ENCODE data around the gene ABCC9. TPM values are rescaled to one million over a fixed set of nuclear protein-coding genes. Genes with fewer than 3 reads are reported as not detected.
A peak's percentile ranks its signal among the peaks of the same experiment; 100 is the strongest.

ABCC9 gene
- total RNA-seq, 6 donors from 2014 or later, result 9.4 to 23.4 (median 15.1) TPM

DNA sequence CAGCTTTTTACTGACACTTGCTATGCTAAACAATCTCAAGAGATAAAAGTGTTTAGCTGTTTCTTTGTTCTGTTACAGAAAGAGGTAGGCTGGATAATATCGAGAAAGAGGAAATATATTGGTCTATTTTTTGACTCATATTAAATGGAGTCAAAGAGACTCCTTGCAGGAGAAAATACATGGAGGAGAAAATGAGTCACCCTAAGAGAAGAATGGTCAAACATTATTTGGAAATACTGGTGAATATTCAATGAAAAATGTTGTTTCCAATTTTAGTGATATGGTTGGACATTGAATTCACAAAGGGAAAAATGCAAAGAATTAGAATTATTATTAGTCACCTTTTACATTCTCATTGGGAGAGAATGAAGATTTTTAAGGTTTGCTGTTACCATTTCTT, 169.9 kb downstream of the ABCC9 start:
- ATAC-seq (ENCODE audit: low FRiP score in 2 of 2) (no peak), DNase-seq (no peak)
- peak overlapping the region in 1 of 4 donors; percentile 13 for H3K4me3 ChIP-seq
- no peak overlapping the region for H3K27ac ChIP-seq
- no peaks in the 10 kb centered on the region for H3K36me3 ChIP-seq
- TF ChIP-seq POLR2AphosphoS5 (IDR thresholded peaks at IDR 0.05) (no peak), EP300 (IDR thresholded peaks at IDR 0.05) (no peak), POLR2A (IDR thresholded peaks at IDR 0.05) (no peak)
- TF ChIP-seq, protein P1, sequence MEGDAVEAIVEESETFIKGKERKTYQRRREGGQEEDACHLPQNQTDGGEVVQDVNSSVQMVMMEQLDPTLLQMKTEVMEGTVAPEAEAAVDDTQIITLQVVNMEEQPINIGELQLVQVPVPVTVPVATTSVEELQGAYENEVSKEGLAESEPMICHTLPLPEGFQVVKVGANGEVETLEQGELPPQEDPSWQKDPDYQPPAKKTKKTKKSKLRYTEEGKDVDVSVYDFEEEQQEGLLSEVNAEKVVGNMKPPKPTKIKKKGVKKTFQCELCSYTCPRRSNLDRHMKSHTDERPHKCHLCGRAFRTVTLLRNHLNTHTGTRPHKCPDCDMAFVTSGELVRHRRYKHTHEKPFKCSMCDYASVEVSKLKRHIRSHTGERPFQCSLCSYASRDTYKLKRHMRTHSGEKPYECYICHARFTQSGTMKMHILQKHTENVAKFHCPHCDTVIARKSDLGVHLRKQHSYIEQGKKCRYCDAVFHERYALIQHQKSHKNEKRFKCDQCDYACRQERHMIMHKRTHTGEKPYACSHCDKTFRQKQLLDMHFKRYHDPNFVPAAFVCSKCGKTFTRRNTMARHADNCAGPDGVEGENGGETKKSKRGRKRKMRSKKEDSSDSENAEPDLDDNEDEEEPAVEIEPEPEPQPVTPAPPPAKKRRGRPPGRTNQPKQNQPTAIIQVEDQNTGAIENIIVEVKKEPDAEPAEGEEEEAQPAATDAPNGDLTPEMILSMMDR (IDR thresholded peaks at IDR 0.05), result no peak
- H3K27me3 ChIP-seq, result peaks cover 0 to 6% (median 0%) of the 10 kb centered on the region in 4 donors
- 41 to 62% methylated on average over 1 of the region's 1 CpG for WGBS, 2 donors
- no peaks in the 10 kb centered on the region for H3K4me1 ChIP-seq
- H3K9me3 ChIP-seq, result no peaks in the 10 kb centered on the region

DNA sequence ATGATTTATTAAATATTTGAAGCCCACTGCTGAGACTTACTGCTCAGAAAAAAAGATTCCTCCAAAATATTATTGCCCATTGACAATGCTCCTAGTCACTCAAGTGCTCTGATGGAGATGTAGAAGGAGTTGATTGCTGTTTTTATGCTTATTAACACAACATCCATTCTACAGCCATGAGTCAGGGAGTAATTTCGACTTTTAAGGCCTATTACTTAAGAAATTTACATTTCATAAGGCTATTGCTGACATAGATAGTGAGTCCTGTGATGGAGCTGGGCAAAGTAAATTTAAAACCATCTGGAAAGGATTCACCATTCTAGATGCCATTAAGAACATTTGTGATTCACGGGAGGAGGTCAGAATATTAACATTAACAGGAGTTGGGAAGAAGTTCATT, 171.9 kb downstream of the ABCC9 start:
- no peak overlapping the region for H3K4me3 ChIP-seq
- TF ChIP-seq EP300 (IDR thresholded peaks at IDR 0.05), result no peak
- TF ChIP-seq, protein P1 (IDR thresholded peaks at IDR 0.05), result no peak
- no peak for TF ChIP-seq POLR2AphosphoS5 (IDR thresholded peaks at IDR 0.05)
- TF ChIP-seq POLR2A (IDR thresholded peaks at IDR 0.05), result no peak
- no peaks in the 10 kb centered on the region for H3K4me1 ChIP-seq
- no peak for ATAC-seq (ENCODE audit: low FRiP score in 2 of 2)
- no peak overlapping the region for H3K27ac ChIP-seq
- H3K9me3 ChIP-seq, result no peaks in the 10 kb centered on the region
- H3K36me3 ChIP-seq, result no peaks in the 10 kb centered on the region
- 73 to 79% methylated on average over 2 of the region's 2 CpGs for WGBS, 2 donors
- no peak for DNase-seq
- H3K27me3 ChIP-seq, result peaks cover 0 to under 1% (median 0%) of the 10 kb centered on the region in 4 donors

DNA sequence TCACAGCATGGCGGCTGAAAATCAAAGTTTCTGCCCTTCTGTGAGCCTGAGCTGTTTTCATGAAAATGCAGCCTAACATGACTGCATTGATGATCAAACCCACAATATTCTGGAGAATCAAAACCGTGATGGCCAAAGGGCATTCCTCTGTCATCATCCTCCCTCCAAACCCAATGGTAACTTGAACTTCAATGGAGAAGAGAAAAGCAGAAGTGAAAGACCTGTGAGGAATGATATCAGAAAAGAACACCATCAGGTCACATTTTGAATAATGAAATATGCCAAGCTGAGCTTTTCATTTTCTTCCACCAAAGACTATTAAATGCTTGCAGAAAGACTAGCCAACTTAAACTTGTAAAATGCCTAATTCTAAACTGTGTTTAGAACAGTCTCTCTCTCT, 174.8 kb downstream of the ABCC9 start:
- 89 to 98% methylated on average over 2 of the region's 2 CpGs for WGBS, 2 donors
- Histone ChIP-seq H3K9me3 (no peaks in the 10 kb centered on the region), H3K4me3 (no peak overlapping the region), H3K4me1 (no peaks in the 10 kb centered on the region), H3K27me3 (no peaks in the 10 kb centered on the region), H3K27ac (no peak overlapping the region), H3K36me3 (no peaks in the 10 kb centered on the region)
- no peak for DNase-seq
- ATAC-seq (ENCODE audit: low FRiP score in 2 of 2), result no peak
- TF ChIP-seq, protein P1 (IDR thresholded peaks at IDR 0.05), result no peak
- no peak for TF ChIP-seq POLR2A (IDR thresholded peaks at IDR 0.05)
- TF ChIP-seq POLR2AphosphoS5 (IDR thresholded peaks at IDR 0.05), result no peak
- TF ChIP-seq EP300 (IDR thresholded peaks at IDR 0.05), result no peak

DNA sequence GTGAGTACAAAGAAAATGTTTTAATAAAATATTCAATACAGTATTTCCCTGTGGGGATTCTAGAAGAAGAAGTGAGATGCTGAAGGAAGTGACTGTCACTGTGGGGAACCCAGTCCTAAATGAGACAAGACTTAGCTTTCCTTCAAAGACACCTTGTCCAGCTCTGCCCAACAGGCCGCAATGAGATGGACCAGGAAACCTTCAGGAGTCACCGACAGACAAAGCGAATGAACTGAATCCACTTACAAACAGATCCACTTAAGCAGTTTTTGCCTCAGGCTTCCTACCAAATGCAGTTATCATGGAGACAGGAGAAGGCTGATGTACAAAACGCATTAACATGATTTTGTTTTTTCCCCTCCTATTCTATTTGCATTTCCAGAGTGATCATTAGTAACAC, 176.3 kb downstream of the ABCC9 start:
- no peak for ATAC-seq (ENCODE audit: low FRiP score in 2 of 2)
- Histone ChIP-seq H3K27me3 (no peaks in the 10 kb centered on the region), H3K4me3 (no peak overlapping the region), H3K4me1 (no peaks in the 10 kb centered on the region), H3K36me3 (no peaks in the 10 kb centered on the region), H3K27ac (no peak overlapping the region), H3K9me3 (no peaks in the 10 kb centered on the region)
- 93 to 94% methylated on average over 4 of the region's 4 CpGs for WGBS, 2 donors
- no peak for TF ChIP-seq POLR2AphosphoS5 (IDR thresholded peaks at IDR 0.05)
- TF ChIP-seq EP300 (IDR thresholded peaks at IDR 0.05), result no peak
- no peak for TF ChIP-seq POLR2A (IDR thresholded peaks at IDR 0.05)
- TF ChIP-seq, protein P1 (IDR thresholded peaks at IDR 0.05), result no peak
- no peak for DNase-seq

DNA sequence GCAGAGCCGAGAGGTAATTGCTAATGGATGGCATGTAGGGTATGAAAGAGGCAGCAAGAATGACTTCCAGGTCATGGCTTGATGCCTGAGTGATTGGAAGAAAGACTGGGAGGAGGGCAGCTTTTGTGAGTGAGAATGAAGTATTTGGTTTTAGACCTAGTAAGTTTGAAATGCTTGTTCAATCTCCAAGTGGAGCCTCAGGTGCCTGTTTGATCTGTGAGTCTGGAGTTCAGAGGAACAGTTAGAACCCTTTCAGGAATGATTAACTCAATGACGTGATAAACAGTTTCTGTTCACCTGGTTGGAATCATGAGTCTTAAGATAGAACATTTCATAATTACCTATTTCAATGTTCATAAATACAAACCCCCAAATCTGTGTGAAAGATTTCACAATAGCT, 177.2 kb downstream of the ABCC9 start:
- no peaks in the 10 kb centered on the region for H3K4me1 ChIP-seq
- no peaks in the 10 kb centered on the region for H3K36me3 ChIP-seq
- DNase-seq (peak in 1 of 2 donors; percentile 48), ATAC-seq (ENCODE audit: low FRiP score in 2 of 2) (peak; percentile 19 to 77)
- no peaks in the 10 kb centered on the region for H3K9me3 ChIP-seq
- H3K27me3 ChIP-seq, result no peaks in the 10 kb centered on the region
- no peak overlapping the region for H3K4me3 ChIP-seq
- WGBS, 2 donors, result 69% methylated on average over 2 of the region's 2 CpGs
- peak overlapping the region in 2 of 4 donors; percentile 26 to 35 for H3K27ac ChIP-seq
- TF ChIP-seq POLR2AphosphoS5 (IDR thresholded peaks at IDR 0.05) (no peak), POLR2A (IDR thresholded peaks at IDR 0.05) (no peak), EP300 (IDR thresholded peaks at IDR 0.05) (no peak)
- TF ChIP-seq, protein P1 (IDR thresholded peaks at IDR 0.05), result no peak
